WTC11 (cell line): ENCODE measurements around the gene MIOX. TPM values are rescaled to one million over a fixed set of nuclear protein-coding genes. Genes with fewer than 3 reads are reported as not detected.

Experiments
- ATAC-seq: fragments of 200-7000 bp; cut with Tn5 transposase; 2 replicates; pipeline ENCODE4 v1.10.0; 2021; ENCODE audit warnings: mild to moderate bottlenecking, moderate library complexity
- CTCF ChIA-PET: fragments of 300-600 bp; sonication (Branson Sonifier 250); formaldehyde crosslinking; loops from one replicate; lab custom pipeline; 2021; ENCODE audit warnings: antibody characterized with exemption; lab: Charles Lee
- POLR2A ChIA-PET: fragments of 350-600 bp; sonication (Branson Sonifier 250); formaldehyde crosslinking; loops from one replicate; lab custom pipeline; 2021; ENCODE audit warnings: antibody characterized with exemption; lab: Charles Lee
- DNase-seq: peaks from one replicate; pipeline ENCODE4 v3.0.0; 2021; ENCODE audit warnings: low spot score
- H3K27ac Mint-ChIP-seq: 2 replicates; pipeline ENCODE4 v1.8.0; 2021; ENCODE audit warnings: mixed read lengths
- H3K27me3 Mint-ChIP-seq: 2 replicates; pipeline ENCODE4 v1.8.0; 2021; ENCODE audit warnings: low read depth, mild to moderate bottlenecking, moderate library complexity, mixed read lengths
- H3K36me3 Mint-ChIP-seq: 2 replicates; pipeline ENCODE4 v1.8.0; 2021; ENCODE audit warnings: mixed read lengths
- H3K4me1 Mint-ChIP-seq: 2 replicates; pipeline ENCODE4 v1.8.0; 2022; ENCODE audit warnings: mixed read lengths
- H3K4me3 Mint-ChIP-seq: 2 replicates; pipeline ENCODE4 v1.8.0; 2021; ENCODE audit warnings: mild to moderate bottlenecking, moderate library complexity, mixed read lengths
- H3K9me3 Mint-ChIP-seq: 2 replicates; pipeline ENCODE4 v1.8.0; 2021; ENCODE audit warnings: mixed read lengths
- CDX4 ChIP-seq: fragments of 250-450 bp; sonication (Bioruptor Pico); IDR thresholded peaks from 2 replicates; pipeline ENCODE4 v1.9.0; 2021; ENCODE audit warnings: moderate library complexity, mild to moderate bottlenecking, inconsistent platforms, borderline replicate concordance
- E2F4 ChIP-seq: sonication (generic); formaldehyde crosslinking; IDR thresholded peaks from 2 replicates; pipeline ENCODE4 v1.8.1; 2022; ENCODE audit warnings: low read depth, mild to moderate bottlenecking, moderate library complexity, missing genetic modification reagents, borderline replicate concordance
- GABPB1 ChIP-seq: sonication (generic); formaldehyde crosslinking; IDR thresholded peaks from 2 replicates; pipeline ENCODE4 v1.8.1; 2023; ENCODE audit warnings: mild to moderate bottlenecking, missing genetic modification reagents
- NFE2L1 ChIP-seq: sonication (generic); formaldehyde crosslinking; IDR thresholded peaks from 2 replicates; pipeline ENCODE4 v1.8.1; 2023; ENCODE audit warnings: missing genetic modification reagents
- NFYB ChIP-seq: sonication (generic); formaldehyde crosslinking; conservative IDR thresholded peaks from 2 replicates; pipeline ENCODE4 v1.8.0; 2022; ENCODE audit warnings: low read depth, missing genetic modification reagents
- STAT6 ChIP-seq: sonication (generic); formaldehyde crosslinking; conservative IDR thresholded peaks from 2 replicates; pipeline ENCODE4 v1.8.1; 2023; ENCODE audit warnings: mild to moderate bottlenecking, low read depth, missing genetic modification reagents, moderate library complexity
- TCF7 ChIP-seq: sonication (generic); formaldehyde crosslinking; IDR thresholded peaks from 2 replicates; pipeline ENCODE4 v1.8.0; 2022; ENCODE audit warnings: mild to moderate bottlenecking, low read depth, missing genetic modification reagents, moderate library complexity
- TEAD4 ChIP-seq: sonication (generic); formaldehyde crosslinking; IDR thresholded peaks from 2 replicates; pipeline ENCODE4 v1.8.0; 2022; ENCODE audit warnings: mild to moderate bottlenecking, missing genetic modification reagents
- total RNA-seq: library from RNA; stranded (reverse); gene quantifications from 3 replicates; pipeline ENCODE4 v1.2.3, GENCODE V29; 2021

Gene MIOX
- total RNA-seq, 1 experiment from 2014 or later, result 0.33 TPM

- H3K9me3 Mint-ChIP-seq, result no peaks in the 10 kb centered on the region
- no peaks in the 10 kb centered on the region for H3K27me3 Mint-ChIP-seq
- no peak for DNase-seq
- no peaks in the 10 kb centered on the region for H3K36me3 Mint-ChIP-seq
- no peak overlapping the region for H3K4me3 Mint-ChIP-seq
- no peak overlapping the region for H3K27ac Mint-ChIP-seq
- TF ChIP-seq STAT6 (CRISPR knock-in tag), result no peak
- ATAC-seq, result no peak
- CTCF ChIA-PET, result interaction anchor here (1.0 kb wide), 1 partner anchor 23 kb away, joined by 3 read pairs; the partner anchor contains the start of gene SCO2
- H3K4me1 Mint-ChIP-seq, result peaks cover 6% of the 10 kb centered on the region
- POLR2A ChIA-PET, result no interaction called here
These were observed 15.4 kb downstream of the MIOX start for GRCh38 chr22:50502096-50502495.

- no peak overlapping the region for H3K27ac Mint-ChIP-seq
- DNase-seq (no peak), ATAC-seq (no peak)
- POLR2A ChIA-PET, result no interaction called here
- H3K9me3 Mint-ChIP-seq, result no peaks in the 10 kb centered on the region
- no peak for TF ChIP-seq E2F4 (CRISPR knock-in tag)
- TF ChIP-seq TCF7, result no peak
- no peak overlapping the region for H3K4me3 Mint-ChIP-seq
- CTCF ChIA-PET, result interaction anchor here (0.6 to 1.2 kb wide), 8 partner anchors 12 to 236 kb away, joined by 3 to 9 read pairs (median 3); partner anchors contain the start of gene SCO2
- H3K27me3 Mint-ChIP-seq, result no peaks in the 10 kb centered on the region
- H3K4me1 Mint-ChIP-seq, result peaks cover 6% of the 10 kb centered on the region
- no peaks in the 10 kb centered on the region for H3K36me3 Mint-ChIP-seq
These were observed 16.2 kb downstream of the MIOX start for GRCh38 chr22:50502628-50503474.

- ChIA-PET POLR2A (interaction anchor here (0.5 kb wide), 1 partner anchor 22 kb away, joined by 3 read pairs; no protein-coding TSS in a partner anchor), CTCF (interaction anchor here (0.6 to 1.2 kb wide), 11 partner anchors 13 to 236 kb away, joined by 3 to 9 read pairs (median 3); partner anchors contain the start of gene SCO2)
- no peaks in the 10 kb centered on the region for H3K36me3 Mint-ChIP-seq
- H3K27me3 Mint-ChIP-seq, result no peaks in the 10 kb centered on the region
- no peak for TF ChIP-seq CDX4 (CRISPR knock-in tag)
- H3K4me1 Mint-ChIP-seq, result peaks cover 2% of the 10 kb centered on the region
- no peak overlapping the region for H3K4me3 Mint-ChIP-seq
- no peak overlapping the region for H3K27ac Mint-ChIP-seq
- no peaks in the 10 kb centered on the region for H3K9me3 Mint-ChIP-seq
- ATAC-seq (no peak), DNase-seq (no peak)
These were observed 17.0 kb downstream of the MIOX start for GRCh38 chr22:50503475-50504145.

GRCh38 chr22:50504369-50505211 lies 17.9 kb downstream of the MIOX start:
- Mint-ChIP-seq H3K4me1 (peaks cover 10% of the 10 kb centered on the region), H3K27ac (no peak overlapping the region), H3K4me3 (no peak overlapping the region), H3K36me3 (no peaks in the 10 kb centered on the region), H3K27me3 (no peaks in the 10 kb centered on the region), H3K9me3 (no peaks in the 10 kb centered on the region)
- TF ChIP-seq GABPB1 (CRISPR knock-in tag) (no peak), NFYB (CRISPR knock-in tag) (no peak), TEAD4 (no peak), NFE2L1 (no peak)
- DNase-seq (no peak), ATAC-seq (no peak)
- CTCF ChIA-PET, result interaction anchor here (1.0 kb wide), 1 partner anchor 54 kb away, joined by 4 read pairs; no protein-coding TSS in a partner anchor
- POLR2A ChIA-PET, result no interaction called here
